Muscle of leg (tissue), 11 donors: ENCODE results near the gene LRRC10B. TPM values are rescaled to one million over a fixed set of nuclear protein-coding genes. Genes with fewer than 3 reads are reported as not detected.

Experiments used
- DNase-seq: peaks from one replicate; pipeline ENCODE4 v3.0.0; 2013
- H3K27ac ChIP-seq: one replicate; pipeline ENCODE4 v1.5.1; 2013; ENCODE audit warnings: mild to moderate bottlenecking, low read length, control low read depth
- H3K27me3 ChIP-seq: one replicate; pipeline ENCODE4 v1.6.1; 2013; ENCODE audit warnings: low read length; ENCODE audit not compliant: control insufficient read depth, insufficient read depth
- H3K36me3 ChIP-seq: one replicate; pipeline ENCODE4 v1.6.1; 2013; ENCODE audit warnings: low read length; ENCODE audit not compliant: control insufficient read depth, insufficient read depth
- H3K4me1 ChIP-seq: one replicate; pipeline ENCODE4 v1.6.1; 2013; ENCODE audit warnings: low read length; ENCODE audit not compliant: control insufficient read depth, insufficient read depth
- H3K4me3 ChIP-seq: one replicate; pipeline ENCODE4 v1.5.1; 2013; ENCODE audit warnings: low read length, control low read depth
- H3K9me3 ChIP-seq: replicated peaks from 2 replicates; pipeline ENCODE4 v1.6.1; 2013; ENCODE audit warnings: low read depth, low read length; ENCODE audit not compliant: control insufficient read depth
- WGBS: methylation state at CpG from one replicate; pipeline ENCODE4 v1.1.5; 2013; ENCODE audit warnings: missing lambda C conversion rate; ENCODE audit not compliant: insufficient coverage; 5-methylcytosine and 5-hydroxymethylcytosine counted together
- polyA plus RNA-seq, 8 donors: library from polyadenylated mRNA; unstranded; fragments of 120-200 nt; gene quantifications; one replicate each; pipeline versions ENCODE4 v1.2.1 to v1.2.3, GENCODE V29; 2013; ENCODE audit warnings: inconsistent platforms in 1 of 8, low replicate concordance in 1 of 8; ENCODE audit not compliant: insufficient read length in 8 of 8, insufficient read depth in 1 of 8
- total RNA-seq: library from RNA; stranded (reverse); fragments of 120-200 nt; gene quantifications from one replicate; pipeline ENCODE4 v1.2.4, GENCODE V29; 2013

The LRRC10B gene
- total and polyA plus RNA-seq, 9 donors = 0.08 to 0.52 (median 0.17) TPM; not detected in 1

DNA sequence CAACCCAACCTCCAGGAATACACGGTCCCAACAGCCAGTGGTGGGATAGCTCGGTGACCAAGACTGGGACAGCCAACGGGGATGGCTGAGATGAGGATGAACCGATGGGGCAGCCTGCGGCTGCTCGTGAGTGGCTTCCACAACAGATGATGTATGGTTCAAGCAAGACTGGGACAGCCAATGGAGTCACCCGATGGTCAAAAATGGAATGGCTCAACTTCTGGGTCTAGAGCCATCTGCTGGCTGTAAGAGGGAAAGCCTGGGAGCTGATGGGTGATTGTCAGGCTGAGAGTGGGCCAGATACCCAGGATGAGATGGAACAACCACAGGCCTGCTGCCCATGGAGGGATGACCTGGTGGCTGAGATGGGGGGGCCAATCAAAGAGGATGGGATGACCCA lies 36.8 kb downstream of the LRRC10B start:
- DNase-seq = no peak
- Histone ChIP-seq H3K27me3 (no peaks in the 10 kb centered on the region), H3K36me3 (no peaks in the 10 kb centered on the region), H3K4me3 (no peak overlapping the region), H3K9me3 (no peaks in the 10 kb centered on the region), H3K4me1 (peaks cover 28% of the 10 kb centered on the region), H3K27ac (no peak overlapping the region)
- 92% methylated on average over 7 of the region's 7 CpGs for WGBS

DNA sequence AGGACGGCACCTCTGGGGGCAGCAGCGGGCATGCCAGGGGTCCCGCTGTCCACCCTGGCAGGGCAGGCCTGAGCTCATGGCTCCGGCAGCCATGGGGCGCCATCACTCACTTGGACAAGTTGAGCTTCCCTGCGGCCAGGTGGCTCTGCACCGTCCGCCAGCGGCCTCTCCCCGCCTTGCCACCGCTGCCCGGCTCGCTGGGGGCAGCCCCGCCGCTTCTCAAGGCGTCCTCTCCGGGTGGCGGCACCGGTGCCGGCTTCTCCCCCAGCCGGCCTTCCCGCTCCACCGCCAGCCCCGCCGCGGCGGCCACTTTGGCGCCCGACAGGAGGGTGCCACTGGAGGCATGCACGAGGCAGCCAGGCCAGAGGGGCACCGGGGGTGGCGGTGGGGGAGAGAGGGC lies 37.4 kb downstream of the LRRC10B start:
- no peaks in the 10 kb centered on the region for H3K27me3 ChIP-seq
- no peak overlapping the region for H3K4me3 ChIP-seq
- WGBS = 95% methylated on average over 25 of the region's 32 CpGs
- no peak for DNase-seq
- no peaks in the 10 kb centered on the region for H3K36me3 ChIP-seq
- no peaks in the 10 kb centered on the region for H3K9me3 ChIP-seq
- H3K27ac ChIP-seq = no peak overlapping the region
- H3K4me1 ChIP-seq = peaks cover 22% of the 10 kb centered on the region

DNA sequence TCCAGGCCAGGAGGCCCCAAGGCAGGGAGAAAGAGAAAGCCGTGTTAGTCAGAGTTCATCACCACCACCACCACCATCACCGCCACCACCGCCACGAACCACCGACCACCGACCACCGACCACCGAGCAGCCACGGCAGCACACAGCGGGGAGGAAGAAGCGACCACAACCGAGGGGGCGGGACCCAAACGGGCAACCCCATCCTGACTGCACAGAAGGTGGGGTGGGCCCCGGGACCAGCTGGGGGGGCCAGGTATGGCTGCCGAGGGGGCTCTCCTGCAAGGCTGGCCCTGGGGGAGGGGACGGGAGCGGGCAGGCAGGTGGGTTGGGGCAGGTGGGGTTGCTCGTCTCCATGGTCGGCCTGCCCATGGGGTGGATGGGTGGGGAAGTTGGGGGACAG lies 38.1 kb downstream of the LRRC10B start:
- no peaks in the 10 kb centered on the region for H3K9me3 ChIP-seq
- H3K4me1 ChIP-seq = peaks cover 16% of the 10 kb centered on the region
- peak overlapping the region; percentile 2 for H3K4me3 ChIP-seq
- no peaks in the 10 kb centered on the region for H3K36me3 ChIP-seq
- H3K27ac ChIP-seq = no peak overlapping the region
- no peak for DNase-seq
- 33% methylated on average over 18 of the region's 20 CpGs for WGBS
- H3K27me3 ChIP-seq = no peaks in the 10 kb centered on the region

DNA sequence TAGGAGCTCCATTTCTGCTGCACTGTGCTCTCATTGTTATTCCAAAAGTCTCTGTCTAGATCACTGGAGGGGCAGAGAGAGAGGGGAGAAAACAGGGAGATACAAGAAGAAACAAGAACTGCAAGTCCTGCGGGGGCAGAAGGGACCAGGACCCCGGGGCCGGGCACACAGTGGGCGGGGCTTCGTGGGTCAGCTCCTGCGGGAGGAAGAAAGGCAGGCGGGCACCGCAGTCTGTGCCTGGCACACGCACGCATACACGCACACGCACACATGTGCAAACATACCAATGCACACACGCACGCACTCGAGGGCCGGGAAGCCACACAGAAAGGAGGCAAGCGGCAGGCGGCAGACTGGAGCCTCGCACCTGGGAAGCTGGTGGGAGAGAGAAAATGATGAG lies 38.7 kb downstream of the LRRC10B start:
- no peak overlapping the region for H3K27ac ChIP-seq
- no peak for DNase-seq
- 72% methylated on average over 11 of the region's 19 CpGs for WGBS
- no peaks in the 10 kb centered on the region for H3K27me3 ChIP-seq
- no peak overlapping the region for H3K4me3 ChIP-seq
- peaks cover 16% of the 10 kb centered on the region for H3K4me1 ChIP-seq
- no peaks in the 10 kb centered on the region for H3K9me3 ChIP-seq
- H3K36me3 ChIP-seq = no peaks in the 10 kb centered on the region

DNA sequence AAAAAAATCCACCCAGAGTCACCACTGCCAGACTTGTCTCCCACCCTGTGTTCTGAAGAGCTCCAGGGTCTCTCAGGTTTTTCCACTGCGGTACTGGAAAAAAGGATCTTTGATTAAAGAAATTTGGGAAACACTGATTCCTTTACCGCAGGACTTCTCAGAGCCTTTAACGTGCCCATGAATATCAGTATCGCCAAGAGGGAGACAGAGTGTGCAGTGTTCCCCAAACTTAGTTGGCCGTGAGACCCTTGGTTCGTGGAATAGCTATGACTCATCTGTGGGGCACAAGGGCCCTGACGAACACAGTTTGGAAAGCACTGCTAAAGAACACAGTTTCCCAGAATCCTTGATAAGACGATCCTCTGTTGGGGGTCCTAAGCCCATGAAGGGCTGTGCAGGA lies 40.6 kb downstream of the LRRC10B start:
- 75% methylated on average over 8 of the region's 8 CpGs for WGBS
- H3K27me3 ChIP-seq = peaks cover 13% of the 10 kb centered on the region
- H3K27ac ChIP-seq = no peak overlapping the region
- no peaks in the 10 kb centered on the region for H3K9me3 ChIP-seq
- peaks cover 26% of the 10 kb centered on the region for H3K4me1 ChIP-seq
- H3K36me3 ChIP-seq = no peaks in the 10 kb centered on the region
- DNase-seq = no peak
- H3K4me3 ChIP-seq = no peak overlapping the region

DNA sequence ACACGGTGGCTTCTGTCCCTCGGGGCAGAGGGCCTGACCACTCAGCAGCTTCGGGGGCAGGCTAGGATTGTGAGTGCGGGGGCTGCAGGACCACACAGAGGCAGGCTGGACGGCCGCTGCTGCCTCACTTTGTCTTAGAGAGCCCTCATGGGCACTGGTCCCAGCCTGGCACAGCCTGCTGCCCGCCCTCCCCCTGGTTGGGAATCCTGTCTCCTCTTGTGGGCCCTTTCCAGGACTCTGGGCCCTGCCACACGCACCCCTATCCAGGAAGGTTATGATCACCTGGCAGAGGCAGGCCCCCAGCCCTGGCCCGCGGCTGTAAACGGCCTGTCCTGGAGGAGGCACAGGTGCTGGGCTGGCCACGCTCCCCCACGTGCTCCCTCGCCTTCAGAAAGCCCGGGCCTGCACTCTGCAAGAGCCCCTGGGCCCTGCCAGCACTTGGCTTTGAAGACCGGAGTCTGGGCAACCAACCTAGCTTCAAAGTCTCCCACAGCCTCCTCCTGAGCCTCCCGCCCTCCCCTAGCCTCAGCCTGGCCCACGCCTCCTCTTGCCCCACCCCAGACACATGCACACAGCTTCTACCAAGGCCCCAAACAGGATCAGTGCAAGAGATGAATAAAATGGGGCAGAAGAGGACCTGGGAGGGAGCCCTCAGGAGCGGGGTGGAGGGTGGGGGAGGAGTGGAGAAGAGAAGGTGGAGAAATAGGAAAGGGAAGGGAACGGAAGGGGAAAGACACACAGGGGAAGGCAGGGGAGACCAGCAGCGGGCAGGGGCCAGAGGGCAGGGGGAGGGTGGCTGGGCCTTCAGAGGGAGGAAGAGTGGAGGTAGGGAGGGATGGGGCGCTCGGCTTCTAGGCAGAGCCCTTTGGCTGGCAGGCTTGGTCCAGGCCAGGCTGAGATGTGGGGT lies 41.4 kb downstream of the LRRC10B start:
- Histone ChIP-seq H3K4me1 (peaks cover 28% of the 10 kb centered on the region), H3K4me3 (no peak overlapping the region), H3K36me3 (no peaks in the 10 kb centered on the region), H3K27me3 (peaks cover 20% of the 10 kb centered on the region), H3K27ac (no peak overlapping the region), H3K9me3 (no peaks in the 10 kb centered on the region)
- DNase-seq = no peak
- WGBS = 54% methylated on average over 20 of the region's 23 CpGs

DNA sequence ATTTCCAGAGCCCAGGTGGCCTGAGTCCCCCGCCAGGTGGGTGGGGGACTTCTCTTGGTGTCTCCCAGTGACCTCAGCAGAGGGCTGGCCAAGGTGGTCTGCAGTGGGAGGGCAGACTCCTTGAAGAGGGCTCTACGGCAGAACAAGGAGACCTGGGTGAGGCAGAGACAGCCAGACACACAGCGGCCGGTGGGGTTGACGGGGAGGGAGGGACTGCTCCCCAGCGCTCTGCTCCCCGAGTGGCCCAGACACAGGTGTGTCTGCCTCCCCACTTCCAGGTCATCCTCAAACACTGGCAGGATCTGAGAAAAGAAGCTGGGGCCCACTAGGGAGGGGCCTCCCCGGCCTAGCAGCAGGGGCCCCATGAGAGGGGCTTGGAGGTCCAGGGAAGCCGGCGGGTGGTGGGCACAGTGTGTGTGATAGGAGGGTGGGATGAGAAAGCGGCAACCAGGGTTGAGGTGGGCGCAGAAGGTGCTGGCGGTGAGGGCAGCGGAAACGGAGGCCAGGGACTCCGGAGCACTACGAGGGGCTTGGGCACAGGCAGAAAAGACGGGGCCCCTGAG lies 42.2 kb downstream of the LRRC10B start:
- DNase-seq = no peak
- H3K4me1 ChIP-seq = peaks cover 33% of the 10 kb centered on the region
- H3K27me3 ChIP-seq = peaks cover 27% of the 10 kb centered on the region
- no peak overlapping the region for H3K27ac ChIP-seq
- H3K4me3 ChIP-seq = no peak overlapping the region
- H3K36me3 ChIP-seq = no peaks in the 10 kb centered on the region
- 83% methylated on average over 16 of the region's 18 CpGs for WGBS
- no peaks in the 10 kb centered on the region for H3K9me3 ChIP-seq

DNA sequence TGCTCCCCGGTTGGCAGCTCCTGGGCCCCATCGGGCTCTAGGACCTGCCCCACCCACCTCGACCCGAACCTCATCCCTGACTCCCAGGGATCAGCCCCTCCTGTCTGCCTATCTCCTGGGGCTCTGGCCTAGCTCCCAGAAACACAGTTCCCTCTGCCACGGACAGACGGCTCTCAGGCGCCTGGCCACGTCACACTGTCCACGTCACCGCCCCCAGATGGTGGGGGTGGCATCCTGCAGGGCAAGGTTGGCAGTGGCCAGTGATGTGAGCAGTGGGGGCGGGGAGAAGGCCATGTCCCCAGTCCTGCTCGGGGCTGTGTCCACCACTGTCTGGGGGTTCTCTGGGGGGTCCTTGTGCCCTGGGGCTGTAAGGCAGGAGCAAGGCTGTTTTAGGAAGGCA lies 43.1 kb downstream of the LRRC10B start:
- no peak for DNase-seq
- WGBS = 46% methylated on average over 11 of the region's 12 CpGs
- no peaks in the 10 kb centered on the region for H3K9me3 ChIP-seq
- H3K4me3 ChIP-seq = no peak overlapping the region
- H3K27ac ChIP-seq = no peak overlapping the region
- peaks cover 36% of the 10 kb centered on the region for H3K27me3 ChIP-seq
- H3K36me3 ChIP-seq = no peaks in the 10 kb centered on the region
- H3K4me1 ChIP-seq = peaks cover 35% of the 10 kb centered on the region

DNA sequence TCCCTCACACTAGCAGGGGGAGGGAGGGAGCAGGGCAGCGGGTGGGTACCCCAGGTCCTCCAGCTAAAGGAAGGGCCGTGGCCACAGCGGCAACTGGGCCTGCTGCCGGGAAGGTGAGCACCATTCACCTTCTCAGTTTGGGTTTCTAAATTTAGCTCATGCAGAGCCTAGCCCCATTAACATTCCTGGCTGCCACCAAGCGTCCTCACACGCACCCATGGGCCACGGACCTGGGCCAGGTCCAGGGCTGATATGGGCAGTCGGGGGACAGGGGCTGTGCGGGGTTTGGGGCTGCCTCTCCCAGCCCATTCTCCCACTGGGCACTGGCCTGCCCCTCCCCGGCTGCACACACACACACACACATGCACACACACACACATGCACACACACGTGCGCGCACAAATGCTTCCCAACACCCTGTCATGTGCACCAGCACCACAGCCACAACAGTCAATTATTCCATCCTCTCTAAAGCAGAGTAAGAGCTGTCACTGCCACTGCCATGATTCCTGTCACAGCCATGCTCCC lies 43.6 kb downstream of the LRRC10B start:
- H3K36me3 ChIP-seq = no peaks in the 10 kb centered on the region
- H3K4me3 ChIP-seq = no peak overlapping the region
- DNase-seq = no peak
- 56% methylated on average over 12 of the region's 13 CpGs for whole genome bisulfite sequencing
- H3K9me3 ChIP-seq = no peaks in the 10 kb centered on the region
- H3K4me1 ChIP-seq = peaks cover 35% of the 10 kb centered on the region
- H3K27ac ChIP-seq = no peak overlapping the region
- peaks cover 41% of the 10 kb centered on the region for H3K27me3 ChIP-seq

DNA sequence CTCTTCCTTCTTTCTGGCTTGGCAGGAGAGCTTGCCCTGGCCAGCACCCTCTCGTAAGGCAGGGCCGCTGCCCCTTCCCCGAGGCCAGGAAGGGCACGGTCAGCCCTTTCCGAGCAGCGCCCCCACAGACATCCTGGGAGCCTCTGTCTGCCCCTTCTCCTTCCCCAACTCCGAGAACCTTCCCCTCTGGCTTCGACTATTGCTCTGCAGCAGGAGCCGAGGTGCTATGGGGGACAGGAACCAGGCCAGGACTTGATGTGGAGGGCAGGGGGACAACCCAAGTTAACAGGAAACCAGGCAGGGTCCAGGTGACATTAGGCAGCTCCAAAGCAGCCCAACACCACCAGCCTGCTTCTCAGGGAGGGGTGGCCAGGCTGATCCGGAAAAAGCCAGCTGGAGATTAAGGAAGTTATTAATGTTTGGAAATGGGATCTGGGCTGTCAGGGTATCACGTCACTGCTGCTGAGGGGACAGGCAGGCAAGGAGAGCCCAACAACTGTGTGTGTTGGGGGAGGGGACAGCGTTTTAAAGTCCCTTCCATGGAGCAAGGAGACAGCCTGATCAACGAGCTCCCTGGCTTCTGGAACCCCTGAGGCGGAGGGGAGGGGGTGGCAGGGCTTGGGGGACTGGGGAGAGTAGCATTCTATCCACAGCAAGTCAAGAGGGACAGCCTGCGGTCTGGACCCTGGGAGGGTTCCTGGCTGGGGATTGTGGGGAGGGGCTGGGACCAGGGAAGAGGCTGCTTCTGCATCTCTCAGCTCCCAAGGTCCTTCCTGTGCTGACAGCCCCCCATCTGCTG lies 45.0 kb downstream of the LRRC10B start:
- H3K4me1 ChIP-seq = peaks cover 35% of the 10 kb centered on the region
- peak overlapping the region; percentile 3 for H3K27ac ChIP-seq
- H3K36me3 ChIP-seq = no peaks in the 10 kb centered on the region
- no peaks in the 10 kb centered on the region for H3K9me3 ChIP-seq
- DNase-seq = peak; percentile 60
- 25% methylated on average over 12 of the region's 15 CpGs for WGBS
- peaks cover 54% of the 10 kb centered on the region for H3K27me3 ChIP-seq
- H3K4me3 ChIP-seq = no peak overlapping the region
